HCT116 (cell line): Measurements from ENCODE around the gene MED13L.

ENCODE experiments used
- EZH2 ChIP-seq: fragments of 200-600 bp; sonication (generic); IDR thresholded peaks from 2 replicates; pipeline ENCODE4 v1.6.1; 2017; ENCODE audit warnings: antibody characterized with exemption, mixed run types
- JUND ChIP-seq: IDR thresholded peaks from 2 replicates; pipeline ENCODE4 v1.6.1; 2012
- POLR2A ChIP-seq: IDR thresholded peaks from 2 replicates; pipeline ENCODE4 v1.7.0; 2011; ENCODE audit warnings: borderline replicate concordance; ENCODE audit not compliant: insufficient read depth, insufficient read length; ENCODE audit errors: extremely low read depth
- POLR2AphosphoS5 ChIP-seq: IDR thresholded peaks from 2 replicates; pipeline ENCODE4 v1.6.1; 2011; ENCODE audit warnings: mild to moderate bottlenecking, low read depth, low read length, moderate library complexity
- YY1 ChIP-seq: IDR thresholded peaks from 2 replicates; pipeline ENCODE4 v1.6.1; 2011; ENCODE audit warnings: low read length, low read depth, moderate library complexity, mild to moderate bottlenecking; ENCODE audit not compliant: insufficient replicate concordance; ENCODE audit errors: extremely low read depth
- ZNF274 ChIP-seq: fragments of 200-500 bp; sonication (Bioruptor generic); IDR thresholded peaks from 2 replicates; pipeline ENCODE4 v1.6.1; 2014; ENCODE audit warnings: mild to moderate bottlenecking, low read depth, low read length, inconsistent platforms
- TF ChIP-seq, protein P1 (sequence below), 3 experiments: fragments of 200-600 bp in 1 of 3; sonication (generic) in 1 of 3; IDR thresholded peaks in 2 of 3; conservative IDR thresholded peaks in 1 of 3; 2 replicates each; pipeline ENCODE4 v1.5.1; 2012 to 2017; ENCODE audit warnings: low read depth in 2 of 3, low read length in 2 of 3, antibody characterized with exemption in 1 of 3, borderline replicate concordance in 1 of 3, control low read depth in 1 of 3, mild to moderate bottlenecking in 1 of 3, mixed read lengths in 1 of 3, mixed run types in 1 of 3, moderate library complexity in 1 of 3; ENCODE audit not compliant: insufficient read depth in 1 of 3
- TF ChIP-seq, protein P2 (sequence below): IDR thresholded peaks from 2 replicates; pipeline ENCODE4 v1.6.1; 2012

DNA sequence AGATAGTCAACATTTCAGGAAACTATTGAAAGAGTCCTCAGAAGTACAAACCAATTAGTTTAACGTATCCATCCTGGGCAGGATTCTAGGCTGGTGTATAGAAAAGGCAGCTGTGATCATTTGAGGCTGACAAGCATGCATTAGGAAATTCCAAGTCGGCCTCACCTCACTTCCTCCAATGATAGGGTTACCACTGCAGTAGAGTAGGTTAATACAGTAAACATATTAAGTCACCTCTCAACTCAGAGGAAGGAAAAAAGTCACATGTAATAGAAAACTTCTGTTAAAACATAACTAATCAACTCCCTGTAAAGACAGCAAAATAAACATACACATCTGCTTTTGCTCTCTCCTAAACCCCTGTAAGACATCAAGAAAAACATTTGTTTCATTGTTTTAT, 33.5 kb downstream of the MED13L start:
- no peak for TF ChIP-seq POLR2A
- TF ChIP-seq, protein P1, sequence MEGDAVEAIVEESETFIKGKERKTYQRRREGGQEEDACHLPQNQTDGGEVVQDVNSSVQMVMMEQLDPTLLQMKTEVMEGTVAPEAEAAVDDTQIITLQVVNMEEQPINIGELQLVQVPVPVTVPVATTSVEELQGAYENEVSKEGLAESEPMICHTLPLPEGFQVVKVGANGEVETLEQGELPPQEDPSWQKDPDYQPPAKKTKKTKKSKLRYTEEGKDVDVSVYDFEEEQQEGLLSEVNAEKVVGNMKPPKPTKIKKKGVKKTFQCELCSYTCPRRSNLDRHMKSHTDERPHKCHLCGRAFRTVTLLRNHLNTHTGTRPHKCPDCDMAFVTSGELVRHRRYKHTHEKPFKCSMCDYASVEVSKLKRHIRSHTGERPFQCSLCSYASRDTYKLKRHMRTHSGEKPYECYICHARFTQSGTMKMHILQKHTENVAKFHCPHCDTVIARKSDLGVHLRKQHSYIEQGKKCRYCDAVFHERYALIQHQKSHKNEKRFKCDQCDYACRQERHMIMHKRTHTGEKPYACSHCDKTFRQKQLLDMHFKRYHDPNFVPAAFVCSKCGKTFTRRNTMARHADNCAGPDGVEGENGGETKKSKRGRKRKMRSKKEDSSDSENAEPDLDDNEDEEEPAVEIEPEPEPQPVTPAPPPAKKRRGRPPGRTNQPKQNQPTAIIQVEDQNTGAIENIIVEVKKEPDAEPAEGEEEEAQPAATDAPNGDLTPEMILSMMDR (IDR thresholded peaks at IDR 0.05 in 2 of 3, conservative IDR thresholded peaks at IDR 0.05 in 1 of 3; ENCODE audit: borderline replicate concordance in 1 of 3, insufficient read depth in 1 of 3, low read depth in 2 of 3, low read length in 2 of 3), result no peak
- no peak for TF ChIP-seq ZNF274
- TF ChIP-seq EZH2, result no peak
- TF ChIP-seq YY1, result no peak
- TF ChIP-seq JUND, result no peak
- TF ChIP-seq, protein P2, sequence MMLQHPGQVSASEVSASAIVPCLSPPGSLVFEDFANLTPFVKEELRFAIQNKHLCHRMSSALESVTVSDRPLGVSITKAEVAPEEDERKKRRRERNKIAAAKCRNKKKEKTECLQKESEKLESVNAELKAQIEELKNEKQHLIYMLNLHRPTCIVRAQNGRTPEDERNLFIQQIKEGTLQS, result no peak
- TF ChIP-seq POLR2AphosphoS5, result no peak
